ENCODE results near the gene TSNAX.

The TSNAX gene

GRCh38 chr1:231600458-231600976 lies 72.0 kb downstream of the TSNAX start:
- in situ Hi-C loops (cut with MboI; ENCODE audit: low sequenced_read_pairs) = no loop called here

GRCh38 chr1:231601824-231602672 lies 73.6 kb downstream of the TSNAX start:
- in situ Hi-C loops (cut with MboI; ENCODE audit: low sequenced_read_pairs) = no loop called here

DNA sequence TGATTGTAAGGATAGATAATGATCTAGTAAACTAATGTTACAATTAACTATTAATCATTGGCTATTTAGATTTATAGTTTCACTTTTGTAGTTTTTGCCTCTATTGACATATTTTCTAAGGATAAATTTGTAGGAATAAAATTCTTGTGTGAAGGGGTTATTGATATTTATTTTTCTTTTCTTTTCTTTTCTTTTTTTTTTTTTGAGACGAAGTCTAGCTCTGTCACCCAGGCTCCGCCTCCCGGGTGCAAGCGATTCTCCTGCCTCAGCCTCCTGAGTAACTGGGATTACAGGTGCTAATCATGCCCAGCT lies 74.2 kb downstream of the TSNAX start:
- in situ Hi-C loops (cut with MboI; ENCODE audit: low sequenced_read_pairs) = no loop called here

DNA sequence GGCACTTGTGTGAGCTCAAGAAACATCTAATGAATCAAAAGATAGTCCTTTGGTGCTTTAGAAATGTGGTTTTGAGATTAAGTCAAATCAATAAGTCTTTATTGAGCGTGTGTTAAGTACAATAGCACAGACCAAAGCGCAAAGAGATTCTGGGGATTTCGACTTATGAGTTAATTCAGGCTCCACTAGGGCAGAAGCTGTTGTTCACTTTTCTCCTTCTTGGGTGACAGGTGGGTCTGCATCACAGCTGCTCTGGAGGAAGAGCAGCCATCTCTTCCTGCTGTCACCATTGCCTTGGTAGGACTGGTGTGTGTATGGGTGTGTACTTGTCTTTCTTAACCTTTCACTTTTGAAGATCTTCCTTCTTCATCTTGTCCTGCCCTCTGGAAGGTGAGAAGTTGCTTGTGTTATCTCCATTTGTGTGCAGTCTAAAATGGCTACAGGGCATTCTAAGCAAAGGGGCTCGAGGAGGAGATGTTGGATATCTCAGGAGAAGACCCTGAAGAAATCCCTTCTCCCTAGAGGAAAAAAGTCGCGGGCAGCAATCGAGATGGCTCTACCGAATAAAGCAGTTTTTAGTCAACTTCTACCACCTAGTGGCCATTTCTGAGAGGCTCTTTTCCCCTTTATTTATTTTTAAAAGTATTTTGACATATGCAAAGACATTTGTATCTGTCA lies 75.3 kb downstream of the TSNAX start:
- in situ Hi-C loops (cut with MboI; ENCODE audit: low sequenced_read_pairs) = no loop called here

DNA sequence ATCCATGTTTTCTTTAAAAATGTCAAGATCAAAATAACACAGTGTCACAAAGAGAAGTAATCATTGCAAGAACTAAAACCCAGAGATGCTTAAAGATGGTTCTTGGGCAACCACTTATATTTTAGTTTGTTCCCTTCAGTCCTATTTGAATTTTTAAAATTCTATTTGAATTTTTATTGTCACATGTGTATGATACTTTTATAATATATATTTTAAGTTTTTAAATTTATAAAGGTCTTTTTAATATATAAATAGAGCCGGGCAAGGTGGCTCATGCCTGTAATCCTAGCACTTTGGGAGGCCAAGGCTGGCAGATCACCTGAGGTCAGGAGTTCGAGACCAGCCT lies 75.8 kb downstream of the TSNAX start:
- in situ Hi-C loops (cut with MboI; ENCODE audit: low sequenced_read_pairs) = no loop called here

DNA sequence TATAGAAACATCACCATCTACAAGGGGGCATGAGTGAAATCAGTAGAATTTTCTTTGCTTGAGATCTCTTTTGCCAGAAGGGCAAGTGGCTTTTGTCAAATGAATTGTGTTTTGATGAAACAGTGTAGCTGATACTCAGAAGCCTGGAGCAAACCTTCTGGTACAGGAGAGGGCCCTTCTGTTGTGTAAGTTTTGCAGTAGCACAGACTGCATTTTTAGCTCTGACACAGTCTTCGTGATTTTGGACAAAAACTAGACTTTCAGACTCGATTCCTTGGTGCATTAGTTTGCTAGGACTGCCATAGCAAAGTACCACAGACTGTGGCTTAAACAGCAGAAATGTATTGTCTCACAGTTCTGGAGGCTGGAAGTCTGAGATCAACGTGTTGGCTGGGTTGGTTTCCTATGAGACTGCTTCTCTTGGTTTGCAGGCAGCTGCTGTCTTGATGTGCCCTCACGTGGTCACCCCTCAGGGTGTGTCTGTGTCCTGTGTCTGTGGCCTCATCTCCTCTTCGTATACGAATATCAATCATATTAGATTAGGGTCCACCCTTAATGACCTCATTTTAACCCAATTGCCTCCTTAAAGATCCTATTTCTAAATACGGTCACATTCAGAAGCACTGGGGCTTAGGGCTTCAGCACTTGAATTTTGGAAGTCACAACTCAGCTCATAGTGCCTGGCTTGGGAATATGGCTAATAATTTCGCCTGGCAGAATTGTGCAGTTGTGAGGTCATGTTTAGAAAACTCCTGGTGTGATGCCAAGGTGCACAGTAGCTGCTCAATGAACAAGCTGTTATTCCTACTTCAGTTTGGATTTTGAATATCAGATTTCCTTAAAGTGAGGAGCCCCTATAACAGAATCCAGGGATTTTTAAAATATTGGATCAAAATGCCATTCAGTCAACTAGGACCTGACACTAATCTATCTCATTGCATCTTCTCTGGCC lies 77.0 kb downstream of the TSNAX start:
- in situ Hi-C loops (cut with MboI; ENCODE audit: low sequenced_read_pairs) = no loop called here

DNA sequence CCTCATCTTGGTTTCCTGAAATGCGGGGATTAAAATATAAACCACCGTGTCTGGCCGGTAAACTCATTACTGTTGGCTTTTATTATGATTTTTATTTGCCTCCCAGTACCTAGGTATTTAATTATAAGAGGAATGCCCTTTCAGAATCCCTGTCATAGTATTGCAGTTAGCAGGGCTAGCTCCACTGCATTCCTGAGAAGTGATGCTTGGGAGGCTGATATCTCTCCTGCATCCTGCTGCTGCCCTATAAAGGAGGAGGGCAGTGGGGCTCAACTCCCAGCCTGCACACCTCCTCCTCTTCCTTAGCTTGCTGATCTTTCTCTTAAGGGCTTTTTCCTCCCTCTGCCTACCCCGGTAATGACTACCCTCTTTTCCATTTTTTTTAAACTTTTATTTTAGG lies 78.2 kb downstream of the TSNAX start:
- in situ Hi-C loops (cut with MboI; ENCODE audit: low sequenced_read_pairs) = no loop called here

DNA sequence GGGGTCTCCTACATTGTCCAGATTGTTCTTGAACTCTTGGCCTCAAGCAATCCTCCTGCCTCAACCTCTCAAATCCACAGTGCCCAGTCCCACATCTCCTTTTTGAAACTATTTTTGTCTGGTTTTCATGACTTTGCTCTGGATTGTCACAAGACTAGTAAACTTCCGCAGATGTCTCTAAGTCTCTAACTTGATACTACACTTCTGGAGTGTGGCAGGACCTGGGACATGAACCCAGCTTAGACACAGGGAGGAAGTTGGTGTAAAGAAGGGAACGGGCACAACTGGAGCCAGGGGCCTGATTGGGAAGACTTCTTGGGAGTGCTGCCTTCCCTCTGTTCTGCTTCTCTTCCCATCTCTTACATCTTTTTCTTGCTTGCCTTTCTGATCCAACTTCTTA lies 81.9 kb downstream of the TSNAX start:
- in situ Hi-C loops (cut with MboI; ENCODE audit: low sequenced_read_pairs) = no loop called here

- in situ Hi-C loops (cut with MboI; ENCODE audit: low sequenced_read_pairs) = no loop called here
These were observed 82.6 kb downstream of the TSNAX start for GRCh38 chr1:231611111-231611510.

- in situ Hi-C loops (cut with MboI; ENCODE audit: low sequenced_read_pairs) = no loop called here
These were observed 83.4 kb downstream of the TSNAX start for GRCh38 chr1:231611851-231612250.

GRCh38 chr1:231612393-231613089 lies 84.1 kb downstream of the TSNAX start:
- in situ Hi-C loops (cut with MboI; ENCODE audit: low sequenced_read_pairs) = no loop called here

GRCh38 chr1:231613419-231614349 lies 85.2 kb downstream of the TSNAX start:
- in situ Hi-C loops (cut with MboI; ENCODE audit: low sequenced_read_pairs) = no loop called here

Measured in HL-60/S4 (cell line).